ENCODE data around the gene IFFO2. TPM values are rescaled to one million over a fixed set of nuclear protein-coding genes. Genes with fewer than 3 reads are reported as not detected.
"Not testable (repeated sequence)": the region's sequence is repeated elsewhere in the genome, so short reads cannot be mapped to it uniquely, and the experiment has no call there.

Gene IFFO2
- total and polyA plus RNA-seq, 9 donors = 4.2 to 7.6 (median 6.7) TPM

DNA sequence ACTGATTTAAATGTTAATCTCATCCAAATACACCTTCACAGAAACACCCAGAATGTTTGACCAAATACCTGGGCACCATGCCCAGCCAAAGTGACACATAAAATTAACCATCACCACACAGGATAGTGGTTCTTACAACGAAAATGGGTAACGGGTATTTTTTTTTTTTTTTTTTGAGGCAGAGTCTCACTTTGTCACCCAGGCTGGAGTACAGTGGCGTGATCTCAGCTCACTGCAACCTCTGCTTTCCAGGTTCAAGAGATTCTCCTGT, 85.9 kb downstream of the IFFO2 start:
- Histone ChIP-seq H3K36me3 (ENCODE audit: control insufficient read depth, insufficient read depth, low read length) (peaks cover 14% of the 10 kb centered on the region), H3K4me1 (ENCODE audit: control insufficient read depth, insufficient read depth, low read length) (peaks cover 11% of the 10 kb centered on the region)
- H3K9me3 ChIP-seq (replicated peaks; ENCODE audit: control insufficient read depth, low read depth, low read length); H3K27me3 ChIP-seq (ENCODE audit: control insufficient read depth, insufficient read depth, low read length); H3K4me3 ChIP-seq (ENCODE audit: low read length); DNase-seq; H3K27ac ChIP-seq (ENCODE audit: low read length): not testable (repeated sequence)
- no CpG with 5 or more reads among the region's 3 CpGs for WGBS (ENCODE audit: insufficient coverage)

DNA sequence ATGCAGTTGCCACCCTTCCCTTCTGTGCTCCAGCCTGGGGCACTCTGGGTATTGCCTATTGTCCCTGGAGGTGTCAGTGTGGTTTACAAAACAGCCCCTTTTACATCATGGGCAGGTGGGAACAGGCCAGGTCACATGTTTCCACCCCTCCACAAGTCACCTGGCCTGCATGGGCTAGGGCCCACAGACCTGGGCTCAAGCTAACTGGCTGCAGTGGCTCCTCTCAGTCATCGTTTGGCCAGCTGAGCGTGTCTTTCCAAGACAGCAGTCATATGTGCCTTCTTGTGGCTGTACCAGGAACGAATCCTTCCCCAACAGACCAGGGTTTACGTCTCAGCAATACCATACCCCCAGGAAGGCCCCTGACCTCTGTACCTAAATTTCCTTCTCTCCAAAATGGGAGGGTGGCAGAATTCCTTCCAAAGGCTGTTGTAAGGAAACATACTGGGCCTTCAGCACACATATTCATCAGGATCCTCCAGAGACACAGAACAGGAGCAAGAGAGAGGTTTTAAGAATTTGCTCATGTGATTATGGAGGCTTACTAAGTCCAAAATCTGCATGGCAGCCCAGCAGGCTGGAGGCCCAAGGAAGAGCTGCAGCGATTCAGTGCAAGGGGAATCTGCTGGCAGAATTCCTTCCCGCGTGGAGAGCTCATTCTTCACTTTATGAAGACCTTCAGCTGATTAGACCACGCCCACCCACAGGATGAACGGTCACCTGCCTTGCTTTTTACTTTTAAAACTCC, 86.5 kb downstream of the IFFO2 start:
- Histone ChIP-seq H3K27ac (ENCODE audit: low read length) (no peak overlapping the region), H3K36me3 (ENCODE audit: control insufficient read depth, insufficient read depth, low read length) (peaks cover 14% of the 10 kb centered on the region), H3K9me3 (replicated peaks; ENCODE audit: control insufficient read depth, low read depth, low read length) (no peaks in the 10 kb centered on the region), H3K4me1 (ENCODE audit: control insufficient read depth, insufficient read depth, low read length) (peaks cover 8% of the 10 kb centered on the region), H3K4me3 (ENCODE audit: low read length) (no peak overlapping the region), H3K27me3 (ENCODE audit: control insufficient read depth, insufficient read depth, low read length) (peaks cover 11% of the 10 kb centered on the region)
- no peak for DNase-seq
- 57% methylated on average over 7 of the region's 9 CpGs for WGBS (ENCODE audit: insufficient coverage)

DNA sequence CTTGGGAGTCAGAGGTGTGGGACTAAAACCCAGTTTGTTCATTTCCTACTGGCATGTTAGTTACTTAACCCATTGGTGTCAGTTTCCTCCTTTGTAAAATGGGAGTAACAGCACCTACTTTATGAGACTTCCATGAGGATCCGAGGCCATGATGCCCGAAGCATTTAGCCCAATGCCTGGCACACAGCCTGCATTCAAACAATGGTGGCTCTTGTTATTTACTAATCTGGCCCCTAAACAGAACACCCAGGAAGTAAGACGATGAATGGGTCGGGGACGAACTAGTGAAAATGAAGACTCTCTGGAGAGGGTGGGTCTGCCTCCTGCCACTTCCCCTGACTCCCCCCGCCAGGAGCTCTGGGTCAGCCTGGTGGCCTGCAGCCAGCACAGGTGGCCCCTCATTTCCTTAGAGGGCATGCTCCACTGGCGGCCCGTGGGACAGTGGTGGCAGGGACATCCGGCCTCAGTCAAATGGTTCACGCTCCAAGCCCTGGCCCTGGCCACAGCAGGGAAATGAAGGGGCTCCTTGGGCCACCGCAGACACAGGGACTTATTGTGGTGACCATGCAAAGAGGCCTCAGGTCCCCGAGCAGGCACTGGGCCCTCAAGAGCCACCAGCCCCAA, 87.6 kb downstream of the IFFO2 start:
- Histone ChIP-seq H3K27me3 (ENCODE audit: control insufficient read depth, insufficient read depth, low read length) (peaks cover 14% of the 10 kb centered on the region), H3K4me3 (ENCODE audit: low read length) (no peak overlapping the region), H3K4me1 (ENCODE audit: control insufficient read depth, insufficient read depth, low read length) (peaks cover 5% of the 10 kb centered on the region), H3K36me3 (ENCODE audit: control insufficient read depth, insufficient read depth, low read length) (peaks cover 10% of the 10 kb centered on the region), H3K27ac (ENCODE audit: low read length) (no peak overlapping the region), H3K9me3 (replicated peaks; ENCODE audit: control insufficient read depth, low read depth, low read length) (no peaks in the 10 kb centered on the region)
- 69% methylated on average over 8 of the region's 12 CpGs for WGBS (ENCODE audit: insufficient coverage)
- no peak for DNase-seq

DNA sequence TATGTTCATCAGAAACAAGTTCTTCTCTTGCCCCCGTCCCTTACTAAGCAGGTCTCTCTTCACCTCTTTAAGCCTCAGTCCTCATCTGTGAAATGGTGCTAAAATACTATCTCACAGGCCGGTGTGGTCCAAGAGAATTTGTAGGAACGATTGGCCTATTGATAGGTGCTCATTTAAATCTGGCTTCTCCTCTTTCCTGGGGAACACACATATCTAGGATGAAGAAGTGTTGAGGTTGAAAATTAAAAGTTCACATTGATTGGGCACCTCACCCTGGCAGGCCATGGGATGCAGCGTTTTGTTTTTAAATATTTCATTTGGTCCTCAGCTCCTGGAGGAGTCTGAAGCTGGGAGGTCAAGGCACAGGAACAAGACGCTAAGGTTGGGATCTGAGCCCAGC, 88.1 kb downstream of the IFFO2 start:
- DNase-seq = no peak
- WGBS (ENCODE audit: insufficient coverage) = 60% methylated on average over 1 of the region's 5 CpGs
- Histone ChIP-seq H3K9me3 (replicated peaks; ENCODE audit: control insufficient read depth, low read depth, low read length) (no peaks in the 10 kb centered on the region), H3K4me3 (ENCODE audit: low read length) (no peak overlapping the region), H3K36me3 (ENCODE audit: control insufficient read depth, insufficient read depth, low read length) (peaks cover 5% of the 10 kb centered on the region), H3K27me3 (ENCODE audit: control insufficient read depth, insufficient read depth, low read length) (peaks cover 15% of the 10 kb centered on the region), H3K4me1 (ENCODE audit: control insufficient read depth, insufficient read depth, low read length) (peaks cover 5% of the 10 kb centered on the region), H3K27ac (ENCODE audit: low read length) (no peak overlapping the region)

DNA sequence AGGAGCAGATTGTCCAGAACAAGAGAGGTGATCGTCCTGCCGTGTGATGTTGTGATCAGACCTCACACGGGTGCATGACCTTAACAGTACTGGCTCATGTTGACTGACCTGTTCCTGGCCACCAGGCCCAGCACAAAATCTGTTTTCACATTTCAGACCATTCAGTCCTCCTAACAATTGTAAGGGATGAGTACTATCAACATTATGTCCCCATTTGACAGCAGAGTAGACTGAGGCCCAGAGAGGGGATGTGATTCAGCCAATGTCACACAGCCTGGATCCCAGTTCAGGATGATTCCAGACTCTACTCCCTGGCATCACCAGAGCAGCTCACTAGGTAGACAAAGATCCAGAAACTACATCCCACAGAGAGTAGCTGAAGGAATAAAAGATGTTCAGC, 89.6 kb downstream of the IFFO2 start:
- no peak overlapping the region for H3K4me3 ChIP-seq (ENCODE audit: low read length)
- H3K27me3 ChIP-seq (ENCODE audit: control insufficient read depth, insufficient read depth, low read length) = peaks cover 15% of the 10 kb centered on the region
- 56% methylated on average over 3 of the region's 3 CpGs for WGBS (ENCODE audit: insufficient coverage)
- no peak overlapping the region for H3K27ac ChIP-seq (ENCODE audit: low read length)
- no peaks in the 10 kb centered on the region for H3K36me3 ChIP-seq (ENCODE audit: control insufficient read depth, insufficient read depth, low read length)
- no peaks in the 10 kb centered on the region for H3K9me3 ChIP-seq (replicated peaks; ENCODE audit: control insufficient read depth, low read depth, low read length)
- no peak for DNase-seq
- H3K4me1 ChIP-seq (ENCODE audit: control insufficient read depth, insufficient read depth, low read length) = no peaks in the 10 kb centered on the region

DNA sequence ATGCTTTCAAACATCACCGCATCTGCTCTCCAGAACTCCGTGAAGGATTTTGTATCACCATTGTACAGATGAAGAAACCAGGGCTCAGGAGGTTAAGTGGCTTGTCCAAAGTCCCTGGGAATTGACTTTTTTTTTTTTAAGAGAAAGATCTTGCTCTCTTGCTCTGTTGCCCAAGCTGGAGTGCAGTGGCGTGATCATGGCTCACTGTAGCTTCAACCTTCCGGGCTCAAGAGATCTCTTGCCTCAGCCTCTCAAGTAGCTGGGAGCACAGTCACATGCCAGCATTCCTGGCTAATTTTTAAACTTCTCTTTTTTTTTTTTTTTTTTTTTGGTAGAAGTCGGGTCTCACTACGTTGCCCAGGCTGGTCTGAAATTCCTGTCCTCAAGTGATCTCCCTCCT, 90.2 kb downstream of the IFFO2 start:
- Histone ChIP-seq H3K36me3 (ENCODE audit: control insufficient read depth, insufficient read depth, low read length) (no peaks in the 10 kb centered on the region), H3K9me3 (replicated peaks; ENCODE audit: control insufficient read depth, low read depth, low read length) (no peaks in the 10 kb centered on the region), H3K27ac (ENCODE audit: low read length) (no peak overlapping the region), H3K4me1 (ENCODE audit: control insufficient read depth, insufficient read depth, low read length) (no peaks in the 10 kb centered on the region), H3K4me3 (ENCODE audit: low read length) (no peak overlapping the region), H3K27me3 (ENCODE audit: control insufficient read depth, insufficient read depth, low read length) (peaks cover 15% of the 10 kb centered on the region)
- no peak for DNase-seq
- 59% methylated on average over 5 of the region's 6 CpGs for WGBS (ENCODE audit: insufficient coverage)

DNA sequence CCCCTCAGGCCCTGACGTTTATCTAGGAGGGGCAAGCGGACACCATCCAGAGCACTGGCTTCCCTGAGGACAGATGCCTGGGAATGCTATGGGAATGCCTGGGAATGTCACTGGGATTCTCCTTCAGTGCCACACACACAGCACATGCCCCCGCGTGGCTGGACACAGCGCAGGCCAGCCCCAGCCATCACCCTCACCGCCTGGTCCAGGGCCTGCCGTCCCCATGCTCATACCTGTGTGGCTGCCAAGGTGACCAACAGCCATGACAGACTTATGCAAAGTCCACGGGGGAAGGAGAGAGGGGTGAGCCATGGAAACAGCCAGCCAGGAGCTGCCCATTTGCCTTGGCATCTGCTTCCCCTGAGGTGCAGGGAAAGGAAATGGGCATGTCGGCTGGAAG, 91.3 kb downstream of the IFFO2 start:
- Histone ChIP-seq H3K36me3 (ENCODE audit: control insufficient read depth, insufficient read depth, low read length) (no peaks in the 10 kb centered on the region), H3K4me3 (ENCODE audit: low read length) (no peak overlapping the region), H3K27me3 (ENCODE audit: control insufficient read depth, insufficient read depth, low read length) (peaks cover 15% of the 10 kb centered on the region), H3K9me3 (replicated peaks; ENCODE audit: control insufficient read depth, low read depth, low read length) (no peaks in the 10 kb centered on the region), H3K4me1 (ENCODE audit: control insufficient read depth, insufficient read depth, low read length) (no peaks in the 10 kb centered on the region), H3K27ac (ENCODE audit: low read length) (no peak overlapping the region)
- DNase-seq = no peak
- 88% methylated on average over 3 of the region's 9 CpGs for WGBS (ENCODE audit: insufficient coverage)

DNA sequence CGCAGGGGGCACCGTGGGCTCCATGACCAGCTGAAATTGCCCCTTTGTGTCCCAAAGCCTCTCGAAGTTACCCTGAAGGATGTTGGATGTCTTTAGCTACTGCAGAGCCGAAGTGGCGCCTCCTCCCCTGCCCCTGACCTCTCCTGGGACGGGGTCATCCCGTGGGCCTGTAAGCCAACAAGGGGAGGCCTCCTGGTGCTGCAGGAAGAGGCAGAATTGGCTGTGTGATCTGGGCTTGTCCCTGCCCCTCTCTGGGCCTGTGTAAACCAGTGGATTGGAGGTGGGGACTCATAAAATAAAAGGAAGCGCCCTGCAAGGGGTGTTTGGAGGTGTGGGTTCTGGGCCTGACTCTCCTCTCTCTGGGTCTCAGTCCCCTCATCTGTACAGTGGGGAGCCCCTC, 94.9 kb downstream of the IFFO2 start:
- H3K27ac ChIP-seq (ENCODE audit: low read length) = no peak overlapping the region
- WGBS (ENCODE audit: insufficient coverage) = 50% methylated on average over 3 of the region's 8 CpGs
- no peaks in the 10 kb centered on the region for H3K36me3 ChIP-seq (ENCODE audit: control insufficient read depth, insufficient read depth, low read length)
- no peaks in the 10 kb centered on the region for H3K4me1 ChIP-seq (ENCODE audit: control insufficient read depth, insufficient read depth, low read length)
- no peaks in the 10 kb centered on the region for H3K9me3 ChIP-seq (replicated peaks; ENCODE audit: control insufficient read depth, low read depth, low read length)
- H3K4me3 ChIP-seq (ENCODE audit: low read length) = no peak overlapping the region
- peaks cover 11% of the 10 kb centered on the region for H3K27me3 ChIP-seq (ENCODE audit: control insufficient read depth, insufficient read depth, low read length)
- no peak for DNase-seq

DNA sequence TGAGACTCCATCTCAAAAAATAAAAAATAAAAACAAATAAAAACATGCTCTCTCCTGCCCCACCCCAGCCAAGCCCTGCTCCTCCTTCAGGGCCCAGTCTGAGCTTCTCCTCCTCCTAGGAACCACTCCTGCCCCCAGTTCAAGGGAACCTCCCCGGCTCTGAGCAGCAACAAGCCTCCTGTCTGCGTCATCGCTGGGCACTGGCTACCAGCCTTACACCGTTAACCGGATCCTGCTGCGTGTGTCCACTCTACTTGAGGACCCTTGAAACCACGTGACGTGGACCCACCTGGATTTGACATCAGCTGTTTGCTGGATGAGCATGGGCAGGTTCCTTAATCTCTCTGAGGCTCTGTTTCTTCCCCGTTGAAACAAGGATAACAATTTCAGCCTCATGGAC, 95.4 kb downstream of the IFFO2 start:
- H3K9me3 ChIP-seq (replicated peaks; ENCODE audit: control insufficient read depth, low read depth, low read length) = no peaks in the 10 kb centered on the region
- no peak overlapping the region for H3K27ac ChIP-seq (ENCODE audit: low read length)
- no peaks in the 10 kb centered on the region for H3K4me1 ChIP-seq (ENCODE audit: control insufficient read depth, insufficient read depth, low read length)
- 76% methylated on average over 8 of the region's 9 CpGs for WGBS (ENCODE audit: insufficient coverage)
- DNase-seq = no peak
- no peak overlapping the region for H3K4me3 ChIP-seq (ENCODE audit: low read length)
- H3K36me3 ChIP-seq (ENCODE audit: control insufficient read depth, insufficient read depth, low read length) = no peaks in the 10 kb centered on the region
- peaks cover 11% of the 10 kb centered on the region for H3K27me3 ChIP-seq (ENCODE audit: control insufficient read depth, insufficient read depth, low read length)

DNA sequence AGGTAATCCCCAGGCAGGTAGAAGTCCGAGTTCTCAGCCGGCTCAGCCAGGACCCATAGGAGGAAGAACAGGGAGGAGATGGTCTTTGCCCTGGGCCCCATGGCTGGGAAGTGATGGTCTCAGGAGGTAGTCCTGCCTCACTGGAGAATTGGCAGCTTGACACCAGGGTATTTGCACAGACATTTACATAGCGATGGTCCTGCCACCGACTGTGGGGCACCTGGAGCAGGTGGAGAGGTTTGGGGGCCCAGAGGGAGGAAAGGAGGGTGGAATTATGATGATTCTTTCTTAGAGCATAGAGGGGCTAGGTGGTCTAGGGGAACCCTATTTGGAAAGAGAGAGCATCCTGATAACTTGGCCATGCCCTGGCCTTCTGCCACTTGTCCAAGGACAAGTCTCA, 96.9 kb downstream of the IFFO2 start, which contains the start of gene TAS1R2:
TAS1R2 (minus strand) TSS at position 101 of the 400 bp plus-strand sequence; CDS start at position 101, 0 bp downstream.
- no peaks in the 10 kb centered on the region for H3K9me3 ChIP-seq (replicated peaks; ENCODE audit: control insufficient read depth, low read depth, low read length)
- peaks cover 8% of the 10 kb centered on the region for H3K27me3 ChIP-seq (ENCODE audit: control insufficient read depth, insufficient read depth, low read length)
- DNase-seq = no peak
- no peaks in the 10 kb centered on the region for H3K36me3 ChIP-seq (ENCODE audit: control insufficient read depth, insufficient read depth, low read length)
- no peak within 1 kb of the TSS for H3K4me3 ChIP-seq (ENCODE audit: low read length)
- H3K27ac ChIP-seq (ENCODE audit: low read length) = no peak within 1 kb of the TSS
- no peaks in the 10 kb centered on the region for H3K4me1 ChIP-seq (ENCODE audit: control insufficient read depth, insufficient read depth, low read length)
- whole genome bisulfite sequencing (ENCODE audit: insufficient coverage) = 48% methylated on average over 3 of the region's 4 CpGs
